ENCODE measurements around the gene ADAM19. TPM values are rescaled to one million over a fixed set of nuclear protein-coding genes. Genes with fewer than 3 reads are reported as not detected.

Gene ADAM19
- total RNA-seq, 1 donor from 2014 or later = 176 TPM

DNA sequence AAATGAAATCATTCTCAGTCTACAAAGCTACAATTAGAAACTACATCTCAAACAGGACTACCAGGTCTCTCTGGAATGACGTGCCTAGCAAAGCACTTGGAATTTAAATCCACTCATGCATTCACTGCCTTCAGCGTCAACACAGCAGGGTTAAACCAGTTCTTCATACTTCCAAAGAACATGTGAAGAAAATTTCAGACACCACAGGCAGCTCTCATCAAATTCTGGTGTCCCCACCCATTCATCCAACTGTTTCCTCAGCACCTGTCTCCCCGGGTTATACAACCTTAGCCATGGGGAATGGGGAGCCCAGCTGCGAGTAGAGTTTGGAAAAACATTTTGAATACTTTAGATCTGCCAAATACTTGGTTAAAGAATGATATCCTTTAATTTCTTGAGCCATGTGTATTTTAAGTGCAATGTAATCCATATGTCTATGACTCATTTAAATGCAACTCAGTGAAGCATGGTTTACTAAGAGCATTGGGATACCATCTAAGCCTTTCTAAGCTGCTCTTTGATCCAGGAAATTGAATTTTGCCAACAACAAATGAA lies 17.5 kb downstream of the ADAM19 start:
- H3K36me3 Mint-ChIP-seq (ENCODE audit: low read depth, unreplicated experiment) = peaks cover 40% of the 10 kb centered on the region
- no peak overlapping the region for H3K27ac Mint-ChIP-seq (ENCODE audit: unreplicated experiment)
- H3K27me3 Mint-ChIP-seq (ENCODE audit: unreplicated experiment) = peaks cover 8% of the 10 kb centered on the region
- TF ChIP-seq, protein P1, sequence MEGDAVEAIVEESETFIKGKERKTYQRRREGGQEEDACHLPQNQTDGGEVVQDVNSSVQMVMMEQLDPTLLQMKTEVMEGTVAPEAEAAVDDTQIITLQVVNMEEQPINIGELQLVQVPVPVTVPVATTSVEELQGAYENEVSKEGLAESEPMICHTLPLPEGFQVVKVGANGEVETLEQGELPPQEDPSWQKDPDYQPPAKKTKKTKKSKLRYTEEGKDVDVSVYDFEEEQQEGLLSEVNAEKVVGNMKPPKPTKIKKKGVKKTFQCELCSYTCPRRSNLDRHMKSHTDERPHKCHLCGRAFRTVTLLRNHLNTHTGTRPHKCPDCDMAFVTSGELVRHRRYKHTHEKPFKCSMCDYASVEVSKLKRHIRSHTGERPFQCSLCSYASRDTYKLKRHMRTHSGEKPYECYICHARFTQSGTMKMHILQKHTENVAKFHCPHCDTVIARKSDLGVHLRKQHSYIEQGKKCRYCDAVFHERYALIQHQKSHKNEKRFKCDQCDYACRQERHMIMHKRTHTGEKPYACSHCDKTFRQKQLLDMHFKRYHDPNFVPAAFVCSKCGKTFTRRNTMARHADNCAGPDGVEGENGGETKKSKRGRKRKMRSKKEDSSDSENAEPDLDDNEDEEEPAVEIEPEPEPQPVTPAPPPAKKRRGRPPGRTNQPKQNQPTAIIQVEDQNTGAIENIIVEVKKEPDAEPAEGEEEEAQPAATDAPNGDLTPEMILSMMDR (IDR thresholded peaks at IDR 0.05; ENCODE audit: unreplicated experiment) = no peak
- peaks cover 76% of the 10 kb centered on the region for H3K4me1 Mint-ChIP-seq (ENCODE audit: unreplicated experiment)
- DNase-seq (ENCODE audit: low spot score) = no peak
- no peaks in the 10 kb centered on the region for H3K9me3 Mint-ChIP-seq (ENCODE audit: unreplicated experiment)
- no peak overlapping the region for H3K4me3 Mint-ChIP-seq (ENCODE audit: unreplicated experiment)

DNA sequence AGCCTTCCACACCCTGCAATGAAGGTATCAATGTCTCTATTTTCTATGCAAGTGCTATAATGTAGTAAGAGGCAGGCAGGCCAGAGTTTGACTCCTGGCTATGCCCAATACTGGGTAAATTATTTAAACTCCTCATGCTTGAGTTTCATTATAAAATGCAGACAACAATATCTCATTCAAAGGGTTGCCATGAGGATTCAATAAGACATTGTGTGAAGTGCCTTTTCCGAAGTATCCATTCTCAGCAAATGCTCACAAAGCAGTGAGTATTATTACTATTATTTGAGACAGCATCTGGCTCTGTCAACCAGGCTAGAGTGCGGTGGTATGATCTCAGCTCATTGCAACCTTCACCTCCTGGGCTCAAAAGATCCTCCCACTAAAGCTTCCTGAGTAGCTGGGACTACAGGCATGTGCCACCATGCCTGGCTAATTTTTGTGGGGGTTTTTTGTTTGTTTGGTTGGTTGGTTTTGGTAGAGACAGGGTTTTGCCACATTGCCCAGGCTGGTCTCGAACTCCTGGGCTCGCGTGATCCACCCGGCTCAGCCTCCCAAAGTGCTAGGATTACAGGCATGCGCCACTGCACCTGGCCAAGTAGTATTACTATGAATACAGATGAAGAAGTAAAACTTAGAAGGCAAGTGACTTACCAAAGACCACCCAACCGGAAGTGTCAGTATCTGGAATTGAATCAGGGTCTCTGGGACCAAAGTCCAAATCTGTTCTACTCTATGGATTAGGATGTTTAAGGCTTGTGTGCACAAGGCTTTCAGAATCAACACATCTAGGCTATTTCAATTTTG lies 18.8 kb downstream of the ADAM19 start:
- Mint-ChIP-seq H3K27ac (ENCODE audit: unreplicated experiment) (no peak overlapping the region), H3K9me3 (ENCODE audit: unreplicated experiment) (no peaks in the 10 kb centered on the region), H3K27me3 (ENCODE audit: unreplicated experiment) (peaks cover 8% of the 10 kb centered on the region), H3K4me1 (ENCODE audit: unreplicated experiment) (peaks cover 66% of the 10 kb centered on the region), H3K36me3 (ENCODE audit: low read depth, unreplicated experiment) (peaks cover 31% of the 10 kb centered on the region), H3K4me3 (ENCODE audit: unreplicated experiment) (no peak overlapping the region)
- TF ChIP-seq, protein P1 (IDR thresholded peaks at IDR 0.05; ENCODE audit: unreplicated experiment) = no peak
- DNase-seq (ENCODE audit: low spot score) = no peak

DNA sequence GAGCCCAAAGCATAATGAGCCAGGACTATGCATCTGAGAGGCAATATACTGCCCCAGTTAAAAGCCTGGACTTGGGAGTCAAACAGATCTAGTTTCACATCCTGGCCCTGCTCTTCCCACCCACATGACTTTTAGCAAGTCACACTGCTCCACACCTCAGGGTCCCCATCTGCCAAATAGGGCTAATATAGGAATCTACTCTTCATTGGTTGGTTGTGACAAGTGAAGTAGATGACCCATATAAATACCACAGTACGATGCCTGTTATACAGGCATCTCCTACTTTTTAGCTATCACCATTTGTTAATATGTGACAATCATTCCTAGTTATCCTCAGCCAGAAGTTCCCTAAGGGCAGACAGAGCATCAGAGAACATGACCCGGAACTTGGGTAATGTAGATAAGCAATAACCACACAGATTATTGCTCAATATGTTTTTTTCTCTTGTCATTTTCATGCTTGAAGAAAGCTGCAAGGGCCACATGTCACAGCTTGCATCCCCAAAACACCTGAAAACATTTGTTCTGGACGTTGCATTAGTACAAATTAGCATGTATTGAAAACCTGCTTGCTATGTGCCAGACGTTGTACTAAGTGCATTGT lies 20.4 kb downstream of the ADAM19 start:
- DNase-seq (ENCODE audit: low spot score) = no peak
- Mint-ChIP-seq H3K27me3 (ENCODE audit: unreplicated experiment) (peaks cover 8% of the 10 kb centered on the region), H3K4me1 (ENCODE audit: unreplicated experiment) (peaks cover 64% of the 10 kb centered on the region), H3K36me3 (ENCODE audit: low read depth, unreplicated experiment) (peaks cover 33% of the 10 kb centered on the region), H3K4me3 (ENCODE audit: unreplicated experiment) (no peak overlapping the region), H3K9me3 (ENCODE audit: unreplicated experiment) (no peaks in the 10 kb centered on the region), H3K27ac (ENCODE audit: unreplicated experiment) (peak overlapping the region; percentile 48)
- TF ChIP-seq, protein P1 (IDR thresholded peaks at IDR 0.05; ENCODE audit: unreplicated experiment) = no peak

DNA sequence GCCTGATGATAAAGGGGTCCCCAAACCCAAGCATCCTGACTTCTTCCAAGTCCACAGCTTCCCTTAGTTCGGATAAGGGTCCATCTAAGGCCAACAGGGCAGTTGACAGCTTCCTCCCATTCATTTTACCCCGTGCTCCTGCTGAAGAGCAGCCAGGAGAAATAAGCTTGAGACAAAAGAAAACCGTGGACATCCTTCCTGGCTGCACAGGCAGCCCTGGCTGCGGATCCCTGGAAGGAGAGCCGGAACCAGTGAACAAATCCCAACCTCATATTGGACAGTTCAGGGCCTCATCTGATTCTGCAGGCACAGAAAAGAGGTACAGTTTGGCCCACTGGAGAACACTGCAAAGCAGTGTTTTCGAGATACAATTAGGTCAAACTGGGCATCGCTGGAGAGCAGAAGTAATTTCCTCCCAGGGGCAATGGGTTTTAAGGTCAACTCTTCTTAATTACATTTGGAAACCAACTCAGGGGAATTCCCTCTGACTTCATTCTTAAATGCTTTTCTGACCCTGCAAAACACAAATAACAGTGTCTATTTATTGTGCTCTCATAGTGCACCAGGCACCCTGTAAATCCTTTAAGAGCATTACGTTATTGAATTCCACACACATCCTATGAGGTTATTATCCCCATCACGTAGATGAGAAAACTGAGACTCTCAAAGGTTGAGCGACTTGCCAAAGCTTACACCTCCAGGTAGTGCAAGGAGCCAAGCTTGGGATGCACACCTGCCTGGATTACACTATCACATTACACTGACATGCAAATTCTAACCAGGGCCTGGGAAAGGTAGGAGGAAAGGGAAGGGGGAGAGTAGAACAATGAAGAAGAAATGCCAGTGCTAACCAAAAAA lies 21.2 kb downstream of the ADAM19 start:
- TF ChIP-seq, protein P1 (IDR thresholded peaks at IDR 0.05; ENCODE audit: unreplicated experiment) = no peak
- Mint-ChIP-seq H3K27ac (ENCODE audit: unreplicated experiment) (peak overlapping the region; percentile 48), H3K4me1 (ENCODE audit: unreplicated experiment) (peaks cover 66% of the 10 kb centered on the region), H3K4me3 (ENCODE audit: unreplicated experiment) (no peak overlapping the region), H3K27me3 (ENCODE audit: unreplicated experiment) (peaks cover 6% of the 10 kb centered on the region), H3K9me3 (ENCODE audit: unreplicated experiment) (no peaks in the 10 kb centered on the region), H3K36me3 (ENCODE audit: low read depth, unreplicated experiment) (peaks cover 33% of the 10 kb centered on the region)
- peak; percentile 41 for DNase-seq (ENCODE audit: low spot score)
